H1 (cell line): ENCODE measurements around the gene PMEPA1. TPM values are rescaled to one million over a fixed set of nuclear protein-coding genes. Genes with fewer than 3 reads are reported as not detected.
A peak's percentile ranks its signal among the peaks of the same experiment; 100 is the strongest.

Experiments used
- CTCF ChIA-PET: fragments of 300-600 bp; sonication (Branson Sonifier 250); formaldehyde crosslinking; loops from one replicate; lab custom pipeline; 2021; ENCODE audit not compliant: partially characterized antibody; lab: Charles Lee
- POLR2A ChIA-PET: fragments of 300-600 bp; sonication (Branson Sonifier 250); formaldehyde crosslinking; loops from one replicate; lab custom pipeline; 2021; ENCODE audit warnings: inconsistent platforms; ENCODE audit not compliant: partially characterized antibody; lab: Charles Lee
- DNase-seq, 2 experiments: peaks; one replicate each; pipeline versions ENCODE4 v3.0.0 to v3.0.0-alpha.2; 2010 to 2022; ENCODE audit warnings: low spot score in 2 of 2, low read depth in 1 of 2, mixed read lengths in 1 of 2
- FAIRE-seq: peaks from 2 replicates; lab custom pipeline; 2011; peaks lifted over from hg19 to GRCh38; lab: Jason Lieb, UNC
- H2AFZ ChIP-seq: 2 replicates; pipeline ENCODE4 v1.8.1; 2012; ENCODE audit warnings: low read length, inconsistent platforms
- H2AK5ac ChIP-seq: 2 replicates; pipeline ENCODE4 v1.6.1; 2013; ENCODE audit warnings: low read depth, low read length
- H2BK120ac ChIP-seq: replicated peaks from 2 replicates; pipeline ENCODE3; 2013; ENCODE audit warnings: low read depth, low read length, inconsistent platforms
- H2BK12ac ChIP-seq: 2 replicates; pipeline ENCODE4 v1.6.1; 2013; ENCODE audit warnings: low read depth, low read length
- H2BK15ac ChIP-seq: 2 replicates; pipeline ENCODE4 v1.6.1; 2013; ENCODE audit warnings: low read length
- H2BK20ac ChIP-seq: 2 replicates; pipeline ENCODE4 v1.6.1; 2013; ENCODE audit warnings: low read length
- H2BK5ac ChIP-seq: 2 replicates; pipeline ENCODE4 v1.6.1; 2013; ENCODE audit warnings: low read depth, low read length
- H3K14ac ChIP-seq: 2 replicates; pipeline ENCODE4 v1.6.1; 2013; ENCODE audit warnings: inconsistent platforms; ENCODE audit not compliant: insufficient read length
- H3K18ac ChIP-seq: 2 replicates; pipeline ENCODE4 v1.6.1; 2013; ENCODE audit warnings: low read length; ENCODE audit errors: extremely low read depth
- H3K23ac ChIP-seq: 2 replicates; pipeline ENCODE4 v1.6.1; 2013; ENCODE audit warnings: inconsistent platforms; ENCODE audit not compliant: insufficient read length
- H3K23me2 ChIP-seq: 2 replicates; pipeline ENCODE4 v1.6.1; 2013; ENCODE audit warnings: low read depth, low read length
- H3K27ac ChIP-seq: 2 replicates; pipeline ENCODE4 v1.6.1; 2011; ENCODE audit warnings: low read depth, low read length, inconsistent platforms
- H3K27me3 ChIP-seq, 4 experiments: replicated peaks in 1 of 4; 1 replicate in 1 of 4; 2 replicates in 3 of 4; pipeline versions ENCODE4 v1.6.1 to v1.8.1; 2011 to 2013; ENCODE audit warnings: low read length in 3 of 4, mild to moderate bottlenecking in 3 of 4, inconsistent platforms in 2 of 4, mixed read lengths in 2 of 4, moderate library complexity in 1 of 4; ENCODE audit not compliant: control insufficient read depth in 3 of 4, insufficient read depth in 3 of 4; ENCODE audit errors: extremely low read depth in 1 of 4
- H3K36me3 ChIP-seq, 4 experiments: 2 replicates each; pipeline versions ENCODE4 v1.6.1 to v1.8.1; 2011 to 2013; ENCODE audit warnings: mild to moderate bottlenecking in 4 of 4, low read length in 3 of 4, moderate library complexity in 2 of 4, control low read depth in 1 of 4, inconsistent platforms in 1 of 4; ENCODE audit not compliant: insufficient read depth in 4 of 4, control insufficient read depth in 2 of 4
- H3K4ac ChIP-seq: replicated peaks from 2 replicates; pipeline ENCODE3; 2013; ENCODE audit warnings: low read length, low read depth, mixed read lengths, inconsistent platforms; ENCODE audit not compliant: insufficient read length
- H3K4me1 ChIP-seq, 4 experiments: replicated peaks in 1 of 4; 1 replicate in 1 of 4; 2 replicates in 3 of 4; pipeline versions ENCODE4 v1.6.1 to v1.8.1; 2011 to 2013; ENCODE audit warnings: low read length in 3 of 4, inconsistent platforms in 2 of 4, mixed read lengths in 1 of 4; ENCODE audit not compliant: insufficient read depth in 4 of 4, control insufficient read depth in 3 of 4
- H3K4me2 ChIP-seq, 2 experiments: 2 replicates each; pipeline versions ENCODE4 v1.6.1 to v1.8.1; 2011 to 2013; ENCODE audit warnings: low read depth in 2 of 2, low read length in 2 of 2, control low read depth in 1 of 2, inconsistent platforms in 1 of 2, mild to moderate bottlenecking in 1 of 2; ENCODE audit not compliant: insufficient read depth in 1 of 2
- H3K4me3 ChIP-seq, 4 experiments: fragments of 200-600, 300-600 bp in 1 of 4; sonication (generic), shearing (Covaris generic), sonication (Bioruptor Twin) in 1 of 4; 2 replicates each; pipeline versions ENCODE4 v1.5.1 to v1.8.1; 2011 to 2016; ENCODE audit warnings: low read length in 4 of 4, low read depth in 3 of 4, control low read depth in 2 of 4, inconsistent platforms in 2 of 4, mild to moderate bottlenecking in 2 of 4, mixed read lengths in 1 of 4, moderate library complexity in 1 of 4; ENCODE audit not compliant: insufficient read depth in 2 of 4; ENCODE audit errors: extremely low read depth in 1 of 4
- H3K56ac ChIP-seq: replicated peaks from 2 replicates; pipeline ENCODE3; 2013; ENCODE audit warnings: low read depth, mild to moderate bottlenecking, mixed read lengths, low read length, inconsistent platforms; ENCODE audit not compliant: insufficient read length
- H3K79me1 ChIP-seq: 2 replicates; pipeline ENCODE4 v1.6.1; 2013; ENCODE audit warnings: low read depth, low read length, control low read depth
- H3K79me2 ChIP-seq, 2 experiments: 2 replicates each; pipeline versions ENCODE4 v1.6.1 to v1.8.1; 2012 to 2013; ENCODE audit warnings: low read length in 2 of 2, mild to moderate bottlenecking in 2 of 2, inconsistent platforms in 1 of 2; ENCODE audit not compliant: insufficient read depth in 2 of 2, control insufficient read depth in 1 of 2
- H3K9ac ChIP-seq, 4 experiments: replicated peaks in 1 of 4; 1 replicate in 1 of 4; 2 replicates in 3 of 4; pipeline versions ENCODE4 v1.6.1 to v1.8.1; 2011 to 2013; ENCODE audit warnings: low read depth in 3 of 4, low read length in 3 of 4, control low read depth in 2 of 4, mild to moderate bottlenecking in 2 of 4, moderate library complexity in 2 of 4, inconsistent platforms in 1 of 4; ENCODE audit errors: extremely low read depth in 1 of 4
- H3K9me3 ChIP-seq, 2 experiments: 2 replicates each; pipeline versions ENCODE4 v1.6.1 to v1.8.1; 2012 to 2013; ENCODE audit warnings: mild to moderate bottlenecking in 2 of 2, moderate library complexity in 2 of 2, control low read depth in 1 of 2, inconsistent platforms in 1 of 2, low read depth in 1 of 2, low read length in 1 of 2, mixed read lengths in 1 of 2; ENCODE audit not compliant: insufficient read depth in 2 of 2
- H4K20me1 ChIP-seq, 2 experiments: replicated peaks in 1 of 2; 2 replicates each; pipeline versions ENCODE3 to v1.8.1; 2011 to 2013; ENCODE audit warnings: inconsistent platforms in 2 of 2, low read length in 2 of 2, mild to moderate bottlenecking in 1 of 2; ENCODE audit not compliant: insufficient read depth in 2 of 2, control insufficient read depth in 1 of 2
- H4K5ac ChIP-seq: 2 replicates; pipeline ENCODE4 v1.6.1; 2013; ENCODE audit warnings: low read length, low read depth, mixed read lengths, inconsistent platforms; ENCODE audit not compliant: insufficient read length
- H4K8ac ChIP-seq: 2 replicates; pipeline ENCODE4 v1.8.0; 2013; ENCODE audit warnings: mild to moderate bottlenecking, moderate library complexity, low read length, inconsistent platforms; ENCODE audit not compliant: insufficient read depth; ENCODE audit errors: extremely low read depth
- H4K91ac ChIP-seq: replicated peaks from 2 replicates; pipeline ENCODE3; 2013; ENCODE audit warnings: low read length, mixed read lengths, inconsistent platforms; ENCODE audit not compliant: insufficient read length
- ATF3 ChIP-seq: IDR thresholded peaks from 2 replicates; pipeline ENCODE4 v1.6.1; 2011; ENCODE audit warnings: low read depth, mild to moderate bottlenecking, low read length; ENCODE audit not compliant: insufficient read depth
- CEBPB ChIP-seq: IDR thresholded peaks from 2 replicates; pipeline ENCODE4 v1.6.1; 2012; ENCODE audit warnings: low read depth, low read length
- CREB1 ChIP-seq: IDR thresholded peaks from 2 replicates; pipeline ENCODE4 v1.6.1; 2012; ENCODE audit warnings: inconsistent platforms
- CTBP2 ChIP-seq: IDR thresholded peaks from 2 replicates; pipeline ENCODE4 v1.7.0; 2011; ENCODE audit warnings: borderline replicate concordance, mild to moderate bottlenecking, moderate library complexity, mixed read lengths, low read length; ENCODE audit not compliant: insufficient read depth, insufficient read length
- EGR1 ChIP-seq: IDR thresholded peaks from 2 replicates; pipeline ENCODE4 v1.6.1; 2011; ENCODE audit warnings: low read depth, low read length, borderline replicate concordance
- EP300 ChIP-seq, 2 experiments: IDR thresholded peaks; 1 replicate in 1 of 2; 2 replicates in 1 of 2; pipeline ENCODE4 v1.6.1; 2011 to 2012; ENCODE audit warnings: low read depth in 2 of 2, low read length in 2 of 2, mild to moderate bottlenecking in 2 of 2, borderline replicate concordance in 1 of 2, inconsistent platforms in 1 of 2, moderate library complexity in 1 of 2
- SIN3A ChIP-seq, 2 experiments: IDR thresholded peaks in 1 of 2; conservative IDR thresholded peaks in 1 of 2; 2 replicates each; pipeline ENCODE4 v1.6.1; 2011 to 2012; ENCODE audit warnings: low read length in 2 of 2, improper control_type of control experiment in 1 of 2, low read depth in 1 of 2, mild to moderate bottlenecking in 1 of 2
- TAF1 ChIP-seq: IDR thresholded peaks from 2 replicates; pipeline ENCODE4 v1.6.1; 2011; ENCODE audit warnings: mild to moderate bottlenecking, low read depth, low read length
- TCF12 ChIP-seq: IDR thresholded peaks from 2 replicates; pipeline ENCODE4 v1.6.1; 2011; ENCODE audit warnings: low read depth, mild to moderate bottlenecking, low read length
- WGBS, 2 experiments: shearing (Covaris generic) in 1 of 2; methylation state at CpG; one replicate each; pipeline versions ENCODE4 v1.1.6 to v1.1.7; 2013 to 2015; ENCODE audit warnings: low lambda C conversion rate in 2 of 2, mixed read lengths in 2 of 2, inconsistent platforms in 1 of 2, low coverage in 1 of 2, missing lambda C conversion rate in 1 of 2; ENCODE audit not compliant: insufficient replicate concordance in 2 of 2, insufficient coverage in 1 of 2, insufficient read length in 1 of 2; ENCODE audit errors: extremely low coverage in 1 of 2, missing lambda C conversion rate in 1 of 2; 5-methylcytosine and 5-hydroxymethylcytosine counted together
- polyA plus RNA-seq, 7 experiments: library from polyadenylated mRNA; depleted of rRNA in 3 of 7; stranded (reverse) in 5 of 7; unstranded in 2 of 7; fragments of >200 nt in 5 of 7; fragments of 200-250 nt in 2 of 7; gene quantifications; 1 replicate in 5 of 7; 2 replicates in 1 of 7; 4 replicates in 1 of 7; pipeline versions ENCODE4 v1.2.1 to v1.2.3, GENCODE V29; 2011 to 2013; ENCODE audit warnings: missing spikeins in 2 of 7, mixed read lengths in 2 of 7
- total RNA-seq: library from RNA; stranded (reverse); fragmentation: NEBNext Ultra II Directional; extraction: Animal tissue kit (Norgen Biotek cat#: 25700); gene quantifications from 2 replicates; pipeline ENCODE4 v1.2.1, GENCODE V29; 2021
- TF ChIP-seq, protein P1 (sequence below): IDR thresholded peaks from 2 replicates; pipeline ENCODE4 v1.6.1; 2012; ENCODE audit warnings: inconsistent platforms

PMEPA1 gene
- total and polyA plus RNA-seq, 2 of the 8 experiments (the other 6 are each of a cell fraction or from before 2014, with no cell fraction given), result 12.7 to 20.5 TPM

GRCh38 chr20:57656821-57657534 is 52.8 kb downstream of the PMEPA1 start:
- H3K18ac ChIP-seq, result no peak overlapping the region
- peaks cover 9% of the 10 kb centered on the region for H3K79me1 ChIP-seq
- no peak overlapping the region for H3K23ac ChIP-seq
- no peak overlapping the region for H2AFZ ChIP-seq
- no peak overlapping the region for H3K4ac ChIP-seq
- H3K4me2 ChIP-seq, result no peak overlapping the region
- H3K23me2 ChIP-seq, result peaks cover 8% of the 10 kb centered on the region; the same call in 1 of the 2 replicates
- no peak overlapping the region for H4K5ac ChIP-seq
- H4K91ac ChIP-seq, result no peak overlapping the region
- FAIRE-seq, result no peak
- H2BK120ac ChIP-seq, result no peak overlapping the region
- H2AK5ac ChIP-seq, result no peak overlapping the region
- H3K36me3 ChIP-seq, result peaks cover 3 to 7% (median 4%) of the 10 kb centered on the region in 4 experiments; a peak in 5 of 8 replicates
- H3K9me3 ChIP-seq, result no peaks in the 10 kb centered on the region
- DNase-seq, result no peak
- H3K14ac ChIP-seq, result no peak overlapping the region
- H3K56ac ChIP-seq, result no peak overlapping the region
- no peak overlapping the region for H3K9ac ChIP-seq
- H4K8ac ChIP-seq, result peak overlapping the region; percentile 16; the same call in 1 of the 2 replicates
- POLR2A ChIA-PET, result no interaction called here
- H4K20me1 ChIP-seq, result peaks cover 3 to 18% of the 10 kb centered on the region in 2 experiments
- H2BK12ac ChIP-seq, result no peak overlapping the region
- H3K27ac ChIP-seq, result no peak overlapping the region
- WGBS, 2 experiments, result 89% methylated on average over 20 of the region's 20 CpGs; no CpG with 5 or more reads in 1 of the 2 experiments
- peak overlapping the region; percentile 9; the same call in 1 of the 2 replicates for H2BK5ac ChIP-seq
- CTCF ChIA-PET, result interaction anchor here (0.9 to 4.8 kb wide), 4 partner anchors 12 to 34 kb away, joined by 3 to 28 read pairs (median 4); no protein-coding TSS in a partner anchor
- no peak for TF ChIP-seq CTBP2
- no peak for TF ChIP-seq ATF3
- TF ChIP-seq EP300 (IDR thresholded peaks at IDR 0.05; ENCODE audit: borderline replicate concordance in 1 of 2, low read depth in 2 of 2, low read length in 2 of 2), result no peak
- no peak for TF ChIP-seq TCF12
- no peak for TF ChIP-seq CREB1
- no peak for TF ChIP-seq SIN3A (conservative IDR thresholded peaks at IDR 0.05 in 1 of 2, IDR thresholded peaks at IDR 0.05 in 1 of 2; ENCODE audit: low read depth in 1 of 2, low read length in 2 of 2)
- TF ChIP-seq, protein P1, sequence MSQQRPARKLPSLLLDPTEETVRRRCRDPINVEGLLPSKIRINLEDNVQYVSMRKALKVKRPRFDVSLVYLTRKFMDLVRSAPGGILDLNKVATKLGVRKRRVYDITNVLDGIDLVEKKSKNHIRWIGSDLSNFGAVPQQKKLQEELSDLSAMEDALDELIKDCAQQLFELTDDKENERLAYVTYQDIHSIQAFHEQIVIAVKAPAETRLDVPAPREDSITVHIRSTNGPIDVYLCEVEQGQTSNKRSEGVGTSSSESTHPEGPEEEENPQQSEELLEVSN, result no peak
- no peak for TF ChIP-seq EGR1
- TF ChIP-seq TAF1, result no peak
- no peak for TF ChIP-seq CEBPB
- peaks cover 0 to 11% (median 2%) of the 10 kb centered on the region in 4 experiments; a peak in 3 of 7 replicates for H3K4me1 ChIP-seq
- no peak overlapping the region for H2BK15ac ChIP-seq
- H3K4me3 ChIP-seq, result no peak overlapping the region
- no peaks in the 10 kb centered on the region for H3K27me3 ChIP-seq
- H2BK20ac ChIP-seq, result no peak overlapping the region
- H3K79me2 ChIP-seq, result peaks cover 0 to 13% of the 10 kb centered on the region in 2 experiments; a peak in 3 of 4 replicates
